ENCODE measurements around the gene AP1G2. TPM values are rescaled to one million over a fixed set of nuclear protein-coding genes. Genes with fewer than 3 reads are reported as not detected.

AP1G2 gene
- total and polyA plus RNA-seq, 2 of the 13 experiments (the other 11 are each of a cell fraction or from before 2014, with no cell fraction given): 96.9 to 611 TPM

GRCh38 chr14:23580948-23581281 is 13.3 kb upstream of the AP1G2 start (continued):
- TF ChIP-seq EP300 (IDR thresholded peaks at IDR 0.05; ENCODE audit: low read depth in 2 of 2, low read length in 2 of 2) (no peak), EP300 (CRISPR knock-in tag; IDR thresholded peaks at IDR 0.05; ENCODE audit: borderline replicate concordance) (peak; percentile 28; the same call in 1 of the 2 replicates), PATZ1 (CRISPR knock-in tag; IDR thresholded peaks at IDR 0.05) (peak; percentile 41; the same call in 1 of the 2 replicates), SMAD1 (CRISPR knock-in tag; IDR thresholded peaks at IDR 0.05; ENCODE audit: borderline replicate concordance, low read depth) (no peak), ZFYVE20 (CRISPR knock-in tag; IDR thresholded peaks at IDR 0.05; ENCODE audit: borderline replicate concordance, low read depth) (peak; percentile 21; the same call in 1 of the 2 replicates), TSC22D2 (CRISPR knock-in tag; IDR thresholded peaks at IDR 0.05; ENCODE audit: borderline replicate concordance) (0 out of 2 replicates have a peak, but pooled peaks have one; percentile 15), BCL6 (CRISPR knock-in tag; IDR thresholded peaks at IDR 0.05) (peak; percentile 32; the same call in 1 of the 2 replicates), TFDP1 (CRISPR knock-in tag; IDR thresholded peaks at IDR 0.05; ENCODE audit: borderline replicate concordance) (peak; percentile 13; the same call in 1 of the 2 replicates), ZSCAN31 (CRISPR knock-in tag; IDR thresholded peaks at IDR 0.05; ENCODE audit: low read depth) (peak; percentile 26; the same call in 1 of the 2 replicates), SKIL (CRISPR knock-in tag; IDR thresholded peaks at IDR 0.05; ENCODE audit: borderline replicate concordance) (0 out of 2 replicates have a peak, but pooled peaks have one; percentile 40), POLR2AphosphoS5 (IDR thresholded peaks at IDR 0.05; ENCODE audit: low read depth, low read length) (peak; percentile 79), ZNF136 (CRISPR knock-in tag; IDR thresholded peaks at IDR 0.05; ENCODE audit: low read depth) (no peak), SP1 (IDR thresholded peaks at IDR 0.05) (no peak), SP1 (CRISPR knock-in tag; IDR thresholded peaks at IDR 0.05) (peak; percentile 49; the same call in 1 of the 2 replicates), UBTF (CRISPR knock-in tag; IDR thresholded peaks at IDR 0.05) (peak; percentile 76; the same call in 1 of the 2 replicates), RBFOX2 (IDR thresholded peaks at IDR 0.05; ENCODE audit: low read depth, low read length) (peak; percentile 55; the same call in 1 of the 2 replicates), ZNF430 (CRISPR knock-in tag; IDR thresholded peaks at IDR 0.05) (no peak), ATF4 (CRISPR knock-in tag; IDR thresholded peaks at IDR 0.05) (0 out of 4 replicates have a peak, but pooled peaks of 1 of the 2 experiments have one; percentile 44), CTCF (CRISPR knock-in tag; IDR thresholded peaks at IDR 0.05) (peak; percentile 61)
